NB4 (cell line): ENCODE measurements around the gene TOE1.

Source experiments
- MYC ChIP-seq: IDR thresholded peaks from 2 replicates; pipeline ENCODE4 v1.6.1; 2011; ENCODE audit warnings: low read depth, low read length
- POLR2A ChIP-seq: IDR thresholded peaks from 2 replicates; pipeline ENCODE4 v1.6.1; 2011; ENCODE audit warnings: mild to moderate bottlenecking; ENCODE audit not compliant: insufficient read length; ENCODE audit errors: extremely low read depth
- TF ChIP-seq, protein P1 (sequence below): IDR thresholded peaks from one replicate; pipeline ENCODE4 v1.5.1; 2012; ENCODE audit warnings: low read depth, low read length

DNA sequence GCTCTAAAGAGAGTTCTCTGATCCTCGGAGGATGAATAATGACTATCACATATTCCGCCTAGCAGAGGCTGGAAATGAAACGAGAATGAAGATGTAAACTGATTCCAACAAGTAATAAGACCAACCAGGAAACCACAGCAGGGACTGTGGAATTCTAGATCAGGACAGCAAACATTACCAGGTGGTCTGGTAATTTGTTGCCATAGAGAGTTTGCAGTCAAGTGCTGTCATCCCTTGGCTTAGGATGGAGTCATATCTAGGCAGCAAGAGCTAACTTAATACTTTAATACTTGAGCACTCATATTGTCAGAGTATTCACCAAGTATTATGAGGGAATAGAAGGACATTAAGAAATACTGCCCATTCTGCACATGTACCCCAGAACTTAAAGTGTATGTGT is 45.3 kb downstream of the TOE1 start:
- TF ChIP-seq, protein P1, sequence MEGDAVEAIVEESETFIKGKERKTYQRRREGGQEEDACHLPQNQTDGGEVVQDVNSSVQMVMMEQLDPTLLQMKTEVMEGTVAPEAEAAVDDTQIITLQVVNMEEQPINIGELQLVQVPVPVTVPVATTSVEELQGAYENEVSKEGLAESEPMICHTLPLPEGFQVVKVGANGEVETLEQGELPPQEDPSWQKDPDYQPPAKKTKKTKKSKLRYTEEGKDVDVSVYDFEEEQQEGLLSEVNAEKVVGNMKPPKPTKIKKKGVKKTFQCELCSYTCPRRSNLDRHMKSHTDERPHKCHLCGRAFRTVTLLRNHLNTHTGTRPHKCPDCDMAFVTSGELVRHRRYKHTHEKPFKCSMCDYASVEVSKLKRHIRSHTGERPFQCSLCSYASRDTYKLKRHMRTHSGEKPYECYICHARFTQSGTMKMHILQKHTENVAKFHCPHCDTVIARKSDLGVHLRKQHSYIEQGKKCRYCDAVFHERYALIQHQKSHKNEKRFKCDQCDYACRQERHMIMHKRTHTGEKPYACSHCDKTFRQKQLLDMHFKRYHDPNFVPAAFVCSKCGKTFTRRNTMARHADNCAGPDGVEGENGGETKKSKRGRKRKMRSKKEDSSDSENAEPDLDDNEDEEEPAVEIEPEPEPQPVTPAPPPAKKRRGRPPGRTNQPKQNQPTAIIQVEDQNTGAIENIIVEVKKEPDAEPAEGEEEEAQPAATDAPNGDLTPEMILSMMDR = no peak
- no peak for TF ChIP-seq POLR2A
- no peak for TF ChIP-seq MYC
